ENCODE measurements around the gene KRTAP5-4. TPM values are rescaled to one million over a fixed set of nuclear protein-coding genes. Genes with fewer than 3 reads are reported as not detected.

The KRTAP5-4 gene
- total and polyA plus RNA-seq, 11 donors, result not detected

- TF ChIP-seq POLR2A (IDR thresholded peaks at IDR 0.05) (no peak), CTCF (IDR thresholded peaks at IDR 0.05) (no peak)
- H3K9me3 ChIP-seq, result no peaks in the 10 kb centered on the region
- H3K4me1 ChIP-seq, result peaks cover 0 to 20% (median 7%) of the 10 kb centered on the region in 12 donors
- peaks cover 0 to 16% (median 0%) of the 10 kb centered on the region in 9 donors for H3K27me3 ChIP-seq
- H3K36me3 ChIP-seq, result no peaks in the 10 kb centered on the region
- peak in 1 of 4 donors; percentile 12 for ATAC-seq
- 79 to 85% (median 84%) methylated on average over 19 to 29 of the region's 29 CpGs for WGBS, 4 donors
- no peak for DNase-seq
- intact Hi-C loops (cut with DNase I), result no loop called here
- H3K27ac ChIP-seq, result no peak overlapping the region
- H3K4me3 ChIP-seq, result no peak overlapping the region
Measured at GRCh38 chr11:1642288-1643145, 20.6 kb upstream of the KRTAP5-4 start.

GRCh38 chr11:1641096-1641495 is 19.2 kb upstream of the KRTAP5-4 start:
- 89 to 94% (median 90%) methylated on average over 14 to 15 of the region's 15 CpGs for WGBS, 4 donors
- no peak for DNase-seq
- H3K27me3 ChIP-seq, result peaks cover 0 to 16% (median 0%) of the 10 kb centered on the region in 9 donors

GRCh38 chr11:1640076-1640946 is 18.4 kb upstream of the KRTAP5-4 start:
- intact Hi-C loops (cut with DNase I), result no loop called here
- peaks cover 0 to 20% (median 7%) of the 10 kb centered on the region in 12 donors for H3K4me1 ChIP-seq
- DNase-seq, result no peak
- peak overlapping the region in 4 of 12 donors; percentile 22 to 76 (median 72) for H3K27ac ChIP-seq
- 50 to 70% (median 56%) methylated on average over 27 to 32 of the region's 32 CpGs for WGBS, 4 donors
- TF ChIP-seq CTCF (IDR thresholded peaks at IDR 0.05) (peak; percentile 53 to 84 (median 74)), POLR2A (IDR thresholded peaks at IDR 0.05) (no peak)
- H3K27me3 ChIP-seq, result peaks cover 0 to 16% (median 0%) of the 10 kb centered on the region in 9 donors
- no peaks in the 10 kb centered on the region for H3K9me3 ChIP-seq
- H3K4me3 ChIP-seq, result no peak overlapping the region
- no peaks in the 10 kb centered on the region for H3K36me3 ChIP-seq
- ATAC-seq, result peak in 3 of 4 donors; percentile 38 to 44 (median 40)

More at GRCh38 chr11:1641096-1641495, 19.2 kb upstream of the KRTAP5-4 start:
- Histone ChIP-seq H3K4me3 (no peak overlapping the region), H3K27ac (no peak overlapping the region), H3K36me3 (no peaks in the 10 kb centered on the region), H3K4me1 (peaks cover 0 to 20% (median 7%) of the 10 kb centered on the region in 12 donors), H3K9me3 (no peaks in the 10 kb centered on the region)
- TF ChIP-seq POLR2A (IDR thresholded peaks at IDR 0.05) (no peak), CTCF (IDR thresholded peaks at IDR 0.05) (no peak)
- no peak for ATAC-seq
- intact Hi-C loops (cut with DNase I), result no loop called here
